OCI-LY7 (cell line): Measurements from ENCODE around the gene CDH6. TPM values are rescaled to one million over a fixed set of nuclear protein-coding genes. Genes with fewer than 3 reads are reported as not detected.

Source experiments
- BruUV-seq: library from RNA; stranded (reverse); fragments of 400-500 nt; replicated peaks from 2 replicates; lab custom pipeline; 2021; lab: Mats Ljungman, UMichigan
- CTCF ChIA-PET: fragments of 300-600 bp; sonication (Branson Sonifier 250); formaldehyde crosslinking; loops from one replicate; lab custom pipeline; 2022; ENCODE audit warnings: antibody characterized with exemption; ENCODE audit not compliant: unreplicated experiment; lab: Charles Lee
- POLR2A ChIA-PET: fragments of 300-600 bp; sonication (Branson Sonifier 250); formaldehyde crosslinking; loops from one replicate; lab custom pipeline; 2022; ENCODE audit warnings: antibody characterized with exemption; lab: Charles Lee
- DNase-seq: peaks from one replicate; pipeline ENCODE4 v3.0.0-alpha.2; 2015; ENCODE audit warnings: low spot score
- H2AFZ ChIP-seq: fragments of 200-600 bp; sonication (generic), shearing (Covaris generic); 2 replicates; pipeline ENCODE4 v1.6.1; 2014; ENCODE audit warnings: mild to moderate bottlenecking, antibody characterized with exemption, low read length, moderate library complexity
- H3K27ac ChIP-seq: fragments of 200-600 bp; sonication (generic); 2 replicates; pipeline ENCODE4 v1.5.1; 2014; ENCODE audit warnings: mixed run types, low read depth, mild to moderate bottlenecking, moderate library complexity, low read length, inconsistent platforms; ENCODE audit not compliant: poor library complexity, severe bottlenecking
- H3K36me3 ChIP-seq: fragments of 200-600 bp; sonication (generic); 2 replicates; pipeline ENCODE4 v1.6.1; 2014; ENCODE audit warnings: mild to moderate bottlenecking, antibody characterized with exemption, low read length, moderate library complexity, mixed read lengths; ENCODE audit not compliant: insufficient read depth
- H3K4me1 ChIP-seq: fragments of 200-600 bp; sonication (generic); 2 replicates; pipeline ENCODE4 v1.5.1; 2014; ENCODE audit warnings: mild to moderate bottlenecking, low read length; ENCODE audit not compliant: insufficient read depth, poor library complexity, severe bottlenecking
- H3K4me2 ChIP-seq: fragments of 200-600 bp; sonication (generic); 2 replicates; pipeline ENCODE4 v1.6.1; 2014; ENCODE audit warnings: mild to moderate bottlenecking, low read length
- H3K4me3 ChIP-seq: fragments of 200-600 bp; sonication (generic); 2 replicates; pipeline ENCODE4 v1.5.1; 2014; ENCODE audit warnings: mild to moderate bottlenecking, low read depth, low read length; ENCODE audit not compliant: poor library complexity, severe bottlenecking
- H3K79me2 ChIP-seq: fragments of 200-600 bp; sonication (generic); 2 replicates; pipeline ENCODE4 v1.6.1; 2016; ENCODE audit warnings: low read depth, mild to moderate bottlenecking, low read length, moderate library complexity, mixed read lengths; ENCODE audit not compliant: insufficient read depth
- H3K9me2 ChIP-seq: fragments of 200-600 bp; sonication (generic); 2 replicates; pipeline ENCODE4 v1.6.1; 2016; ENCODE audit warnings: mild to moderate bottlenecking, low read length, mixed read lengths; ENCODE audit not compliant: insufficient read depth
- H3K9me3 ChIP-seq: fragments of 200-600 bp; sonication (generic); 2 replicates; pipeline ENCODE4 v1.6.1; 2014; ENCODE audit warnings: mild to moderate bottlenecking, mixed run types, low read length, mixed read lengths
- H4K20me1 ChIP-seq: fragments of 200-600 bp; sonication (generic); 2 replicates; pipeline ENCODE4 v1.6.1; 2014; ENCODE audit warnings: mild to moderate bottlenecking, antibody characterized with exemption, low read length, moderate library complexity, mixed read lengths; ENCODE audit not compliant: insufficient read depth
- CTCF ChIP-seq: fragments of 200-600 bp; sonication (generic); conservative IDR thresholded peaks from 2 replicates; pipeline ENCODE4 v1.5.1; 2014; ENCODE audit warnings: mild to moderate bottlenecking, antibody characterized with exemption, low read length, moderate library complexity, mixed read lengths
- EZH2phosphoT487 ChIP-seq: fragments of 200-600 bp; sonication (generic); IDR thresholded peaks from 2 replicates; pipeline ENCODE4 v1.6.1; 2018; ENCODE audit warnings: low read depth, borderline replicate concordance, mild to moderate bottlenecking, mixed run types, antibody characterized with exemption, low read length, moderate library complexity, mixed read lengths
- intact Hi-C: fragments of 100-400 bp; cut with micrococcal nuclease; formaldehyde crosslinking; loops from one replicate; pipeline ENCODE4 v1.10.0; 2022; ENCODE audit not compliant: unreplicated experiment
- total RNA-seq, 2 experiments: library from RNA; depleted of rRNA in 1 of 2; stranded (reverse); fragments of >200 nt in 1 of 2; shearing (Covaris generic) in 1 of 2; gene quantifications; 2 replicates each; pipeline ENCODE4 v1.2.3, GENCODE V29; 2014 to 2022

CDH6 gene
- total RNA-seq, 2 experiments from 2014 or later = not detected

GRCh38 chr5:31173614-31174013 is 19.9 kb upstream of the CDH6 start:
- Histone ChIP-seq H3K9me2 (no peaks in the 10 kb centered on the region), H2AFZ (no peak overlapping the region), H3K9me3 (no peaks in the 10 kb centered on the region), H3K4me3 (no peak overlapping the region), H3K4me1 (no peaks in the 10 kb centered on the region), H4K20me1 (no peaks in the 10 kb centered on the region), H3K79me2 (no peaks in the 10 kb centered on the region), H3K4me2 (no peak overlapping the region), H3K36me3 (no peaks in the 10 kb centered on the region), H3K27ac (no peak overlapping the region)
- ChIA-PET CTCF (no interaction called here), POLR2A (no interaction called here)
- no TSS peak for BruUV-seq
- DNase-seq = no peak
- intact Hi-C loops = no loop called here
- no peak for TF ChIP-seq CTCF
- TF ChIP-seq EZH2phosphoT487 = no peak

- BruUV-seq = no TSS peak
- POLR2A ChIA-PET = no interaction called here
- CTCF ChIA-PET = no interaction called here
Measured at GRCh38 chr5:31181376-31181987, 12.0 kb upstream of the CDH6 start.

More at GRCh38 chr5:31181376-31181987, 12.0 kb upstream of the CDH6 start:
- no peaks in the 10 kb centered on the region for H3K9me2 ChIP-seq
- intact Hi-C loops = no loop called here
- no peaks in the 10 kb centered on the region for H3K79me2 ChIP-seq
- no peak overlapping the region for H3K4me2 ChIP-seq
- no peaks in the 10 kb centered on the region for H3K9me3 ChIP-seq
- H3K4me3 ChIP-seq = no peak overlapping the region
- TF ChIP-seq CTCF = no peak
- no peaks in the 10 kb centered on the region for H3K36me3 ChIP-seq
- no peak for DNase-seq
- H3K27ac ChIP-seq = no peak overlapping the region
- no peak overlapping the region for H2AFZ ChIP-seq
- no peaks in the 10 kb centered on the region for H3K4me1 ChIP-seq
- no peaks in the 10 kb centered on the region for H4K20me1 ChIP-seq
